MM.1S (cell line): ENCODE data around the gene ARMC3.
"Not testable (repeated sequence)": the region's sequence is repeated elsewhere in the genome, so short reads cannot be mapped to it uniquely, and the experiment has no call there.

Source experiments
- DNase-seq: peaks from one replicate; pipeline ENCODE4 v3.0.0-alpha.2; 2015
- H2AFZ ChIP-seq: fragments of 300-600 bp; sonication (generic); 2 replicates; pipeline ENCODE4 v1.6.0; 2016; ENCODE audit warnings: antibody characterized with exemption, low read length
- H3F3A ChIP-seq: fragments of 300-600 bp; sonication (generic); 2 replicates; pipeline ENCODE4 v1.6.1; 2016; ENCODE audit warnings: mild to moderate bottlenecking, antibody characterized with exemption, low read length, moderate library complexity, mixed read lengths; ENCODE audit not compliant: insufficient read depth
- H3K27ac ChIP-seq: fragments of 300-600 bp; sonication (generic); 2 replicates; pipeline ENCODE4 v1.5.1; 2016; ENCODE audit warnings: mild to moderate bottlenecking, low read length
- H3K27me3 ChIP-seq: fragments of 300-600 bp; sonication (generic); replicated peaks from 2 replicates; pipeline ENCODE4 v1.6.0; 2016; ENCODE audit warnings: low read length; ENCODE audit not compliant: insufficient read depth
- H3K36me3 ChIP-seq: fragments of 300-600 bp; sonication (generic); replicated peaks from 2 replicates; pipeline ENCODE4 v1.6.1; 2016; ENCODE audit warnings: mild to moderate bottlenecking, low read length, mixed read lengths; ENCODE audit not compliant: insufficient read depth
- H3K4me1 ChIP-seq: fragments of 300-600 bp; sonication (generic); 2 replicates; pipeline ENCODE4 v1.6.1; 2016; ENCODE audit warnings: low read length, mixed read lengths
- H3K4me2 ChIP-seq: fragments of 300-600 bp; sonication (generic); 2 replicates; pipeline ENCODE4 v1.6.0; 2016; ENCODE audit warnings: low read depth, low read length
- H3K4me3 ChIP-seq: fragments of 300-600 bp; sonication (generic); 2 replicates; pipeline ENCODE4 v1.5.1; 2016; ENCODE audit warnings: low read length, mixed read lengths
- H3K79me2 ChIP-seq: fragments of 300-600 bp; sonication (generic); 2 replicates; pipeline ENCODE4 v1.6.1; 2016; ENCODE audit warnings: mixed run types, low read length, mixed read lengths
- H3K9ac ChIP-seq: fragments of 300-600 bp; sonication (generic); 2 replicates; pipeline ENCODE4 v1.6.1; 2016; ENCODE audit warnings: low read length, mixed read lengths
- H3K9me2 ChIP-seq: fragments of 300-600 bp; sonication (generic); replicated peaks from 2 replicates; pipeline ENCODE4 v1.6.1; 2016; ENCODE audit warnings: mild to moderate bottlenecking, low read length, mixed read lengths; ENCODE audit not compliant: insufficient read depth
- H3K9me3 ChIP-seq: fragments of 300-600 bp; sonication (generic); replicated peaks from 2 replicates; pipeline ENCODE4 v1.6.1; 2016; ENCODE audit warnings: mild to moderate bottlenecking, low read length, mixed read lengths; ENCODE audit not compliant: insufficient read depth
- H4K20me1 ChIP-seq: fragments of 300-600 bp; sonication (generic); 2 replicates; pipeline ENCODE4 v1.6.1; 2016; ENCODE audit warnings: mild to moderate bottlenecking, low read length, moderate library complexity, mixed read lengths; ENCODE audit not compliant: insufficient read depth
- EZH2 ChIP-seq: fragments of 300-600 bp; sonication (generic); optimal IDR thresholded peaks from 2 replicates; pipeline ENCODE3; 2017; ENCODE audit warnings: low read depth, mild to moderate bottlenecking, antibody characterized with exemption, low read length, mixed read lengths
- EZH2phosphoT487 ChIP-seq: fragments of 300-600 bp; sonication (generic); IDR thresholded peaks from 2 replicates; pipeline ENCODE4 v1.6.1; 2018; ENCODE audit warnings: antibody characterized with exemption, low read length
- TF ChIP-seq, protein P1 (sequence below): fragments of 300-600 bp; sonication (generic); IDR thresholded peaks from 2 replicates; pipeline ENCODE4 v1.5.1; 2016; ENCODE audit warnings: antibody characterized with exemption, low read length, mixed read lengths

Gene ARMC3

GRCh38 chr10:22903694-22904093, 24.2 kb upstream of the ARMC3 start:
- Histone ChIP-seq H3K9me2 (no peaks in the 10 kb centered on the region), H3K79me2 (no peaks in the 10 kb centered on the region), H3K9ac (no peak overlapping the region), H3K27me3 (no peaks in the 10 kb centered on the region), H3K27ac (no peak overlapping the region), H3K9me3 (no peaks in the 10 kb centered on the region), H3K4me2 (no peak overlapping the region), H3K4me3 (no peak overlapping the region), H3F3A (no peaks in the 10 kb centered on the region), H4K20me1 (no peaks in the 10 kb centered on the region), H3K36me3 (no peaks in the 10 kb centered on the region), H3K4me1 (no peaks in the 10 kb centered on the region), H2AFZ (no peak overlapping the region)
- no peak for DNase-seq
- no peak for TF ChIP-seq EZH2
- TF ChIP-seq EZH2phosphoT487 = no peak
- TF ChIP-seq, protein P1, sequence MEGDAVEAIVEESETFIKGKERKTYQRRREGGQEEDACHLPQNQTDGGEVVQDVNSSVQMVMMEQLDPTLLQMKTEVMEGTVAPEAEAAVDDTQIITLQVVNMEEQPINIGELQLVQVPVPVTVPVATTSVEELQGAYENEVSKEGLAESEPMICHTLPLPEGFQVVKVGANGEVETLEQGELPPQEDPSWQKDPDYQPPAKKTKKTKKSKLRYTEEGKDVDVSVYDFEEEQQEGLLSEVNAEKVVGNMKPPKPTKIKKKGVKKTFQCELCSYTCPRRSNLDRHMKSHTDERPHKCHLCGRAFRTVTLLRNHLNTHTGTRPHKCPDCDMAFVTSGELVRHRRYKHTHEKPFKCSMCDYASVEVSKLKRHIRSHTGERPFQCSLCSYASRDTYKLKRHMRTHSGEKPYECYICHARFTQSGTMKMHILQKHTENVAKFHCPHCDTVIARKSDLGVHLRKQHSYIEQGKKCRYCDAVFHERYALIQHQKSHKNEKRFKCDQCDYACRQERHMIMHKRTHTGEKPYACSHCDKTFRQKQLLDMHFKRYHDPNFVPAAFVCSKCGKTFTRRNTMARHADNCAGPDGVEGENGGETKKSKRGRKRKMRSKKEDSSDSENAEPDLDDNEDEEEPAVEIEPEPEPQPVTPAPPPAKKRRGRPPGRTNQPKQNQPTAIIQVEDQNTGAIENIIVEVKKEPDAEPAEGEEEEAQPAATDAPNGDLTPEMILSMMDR = no peak

GRCh38 chr10:22906767-22907166, 21.1 kb upstream of the ARMC3 start:
- H2AFZ ChIP-seq = no peak overlapping the region
- H4K20me1 ChIP-seq = no peaks in the 10 kb centered on the region
- no peaks in the 10 kb centered on the region for H3F3A ChIP-seq
- H3K4me1 ChIP-seq = no peaks in the 10 kb centered on the region
- no peaks in the 10 kb centered on the region for H3K27me3 ChIP-seq
- no peak overlapping the region for H3K4me3 ChIP-seq
- H3K36me3 ChIP-seq = no peaks in the 10 kb centered on the region
- H3K9me3 ChIP-seq = no peaks in the 10 kb centered on the region
- no peak for DNase-seq
- no peaks in the 10 kb centered on the region for H3K9me2 ChIP-seq
- no peak overlapping the region for H3K4me2 ChIP-seq
- no peak overlapping the region for H3K9ac ChIP-seq
- TF ChIP-seq EZH2 (no peak), EZH2phosphoT487 (no peak)
- TF ChIP-seq, protein P1 = no peak
- H3K27ac ChIP-seq = no peak overlapping the region
- no peaks in the 10 kb centered on the region for H3K79me2 ChIP-seq

DNA sequence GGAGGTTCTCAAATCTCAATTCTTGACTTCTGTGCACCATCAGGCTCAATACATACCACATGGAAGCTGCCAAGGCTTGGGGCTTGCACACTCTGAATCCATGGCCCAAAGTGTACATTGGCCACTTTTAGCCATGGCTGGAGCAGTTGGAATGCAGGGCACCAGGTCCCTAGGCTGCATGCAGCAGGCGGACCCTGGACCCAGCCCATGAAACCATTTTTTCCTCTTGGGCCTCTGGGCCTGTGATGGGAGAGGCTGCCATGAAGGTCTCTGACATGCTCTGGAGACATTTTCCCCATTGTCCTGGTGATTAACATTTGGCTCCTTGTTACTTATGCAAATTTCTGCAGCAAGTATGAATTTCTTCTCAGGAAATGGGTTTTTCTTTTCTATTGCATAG, 19.0 kb upstream of the ARMC3 start:
- H3K9ac ChIP-seq = no peak overlapping the region
- no peak for DNase-seq
- no peak overlapping the region for H3K27ac ChIP-seq
- H3F3A ChIP-seq = no peaks in the 10 kb centered on the region
- H3K4me1 ChIP-seq = no peaks in the 10 kb centered on the region
- H2AFZ ChIP-seq = no peak overlapping the region
- H3K9me3 ChIP-seq = no peaks in the 10 kb centered on the region
- no peaks in the 10 kb centered on the region for H4K20me1 ChIP-seq
- no peaks in the 10 kb centered on the region for H3K9me2 ChIP-seq
- H3K4me2 ChIP-seq = no peak overlapping the region
- TF ChIP-seq, protein P1 = no peak
- TF ChIP-seq EZH2 = no peak
- no peak for TF ChIP-seq EZH2phosphoT487
- no peaks in the 10 kb centered on the region for H3K36me3 ChIP-seq
- no peaks in the 10 kb centered on the region for H3K27me3 ChIP-seq
- no peak overlapping the region for H3K4me3 ChIP-seq
- H3K79me2 ChIP-seq = no peaks in the 10 kb centered on the region

GRCh38 chr10:22909673-22910072, 18.2 kb upstream of the ARMC3 start:
- DNase-seq, H3K4me1 ChIP-seq, H3K4me2 ChIP-seq, H4K20me1 ChIP-seq, H3K9ac ChIP-seq, H2AFZ ChIP-seq, H3K27ac ChIP-seq, H3K9me2 ChIP-seq, H3K27me3 ChIP-seq, H3K4me3 ChIP-seq, H3K36me3 ChIP-seq, H3K9me3 ChIP-seq, H3F3A ChIP-seq, H3K79me2 ChIP-seq: not testable (repeated sequence)
